ENCODE results near the gene NFKB1. TPM values are rescaled to one million over a fixed set of nuclear protein-coding genes. Genes with fewer than 3 reads are reported as not detected.

The NFKB1 gene
- polyA plus RNA-seq, 2 of the 4 experiments (the other 2 are of a cell fraction) = 15.2 to 18.3 TPM

DNA sequence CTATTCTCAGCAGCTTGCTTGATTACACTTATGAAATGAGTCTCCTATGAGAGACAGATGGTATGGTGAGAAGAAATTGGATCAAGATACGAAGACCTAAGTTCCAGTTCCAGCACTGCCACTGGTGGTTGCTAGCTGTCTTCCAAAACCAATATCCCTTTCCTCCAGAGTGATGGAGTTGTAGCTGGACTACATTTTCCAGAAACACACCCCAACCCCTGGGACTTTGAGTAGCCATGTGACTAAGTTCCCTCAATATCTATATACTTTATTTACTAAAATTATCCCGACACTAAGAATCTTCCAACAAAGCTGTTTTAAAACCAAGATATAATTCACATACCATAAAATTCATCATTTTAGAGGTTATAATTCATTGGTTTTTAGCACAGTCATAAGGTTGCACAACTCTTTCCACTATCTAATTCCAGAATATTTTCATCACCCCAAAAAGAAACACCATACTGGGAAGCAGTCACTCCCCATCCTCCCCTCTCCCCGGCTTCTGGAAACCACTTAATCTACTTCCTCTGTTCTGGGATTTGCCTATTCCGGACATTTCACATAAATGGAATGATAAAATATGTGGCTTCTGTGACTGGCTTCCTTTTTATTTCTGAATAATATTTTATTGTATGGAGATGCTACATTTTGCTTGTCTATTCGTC is 141.6 kb downstream of the NFKB1 start:
- DNase-seq (ENCODE audit: low read depth in 1 of 2, low spot score in 1 of 2) (no peak), ATAC-seq (no peak), FAIRE-seq (no peak)
- no peak overlapping the region for H3K27ac ChIP-seq
- no peak overlapping the region for H3K4me3 ChIP-seq
- WGBS (ENCODE audit: missing lambda C conversion rate) = 93% methylated on average over 5 of the region's 5 CpGs
- no peak for TF ChIP-seq MAZ (IDR thresholded peaks at IDR 0.05; ENCODE audit: borderline replicate concordance, low read depth, low read length)
- TF ChIP-seq HOXB13 (CRISPR knock-in tag; IDR thresholded peaks at IDR 0.05; ENCODE audit: low read depth) = no peak
- TF ChIP-seq, protein P1, sequence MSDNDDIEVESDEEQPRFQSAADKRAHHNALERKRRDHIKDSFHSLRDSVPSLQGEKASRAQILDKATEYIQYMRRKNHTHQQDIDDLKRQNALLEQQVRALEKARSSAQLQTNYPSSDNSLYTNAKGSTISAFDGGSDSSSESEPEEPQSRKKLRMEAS (IDR thresholded peaks at IDR 0.05) = no peak
- TF ChIP-seq ZSCAN20 (CRISPR knock-in tag; IDR thresholded peaks at IDR 0.05) = no peak
- no peak for TF ChIP-seq CHD2 (IDR thresholded peaks at IDR 0.05; ENCODE audit: low read length, partially characterized antibody)
- TF ChIP-seq NPAS2 (CRISPR knock-in tag; IDR thresholded peaks at IDR 0.05; ENCODE audit: borderline replicate concordance) = no peak
- TF ChIP-seq FOSL2 (IDR thresholded peaks at IDR 0.05) = no peak
- no peak for TF ChIP-seq FOSL2 (CRISPR knock-in tag; IDR thresholded peaks at IDR 0.05)
- no peak for TF ChIP-seq SREBF2 (IDR thresholded peaks at IDR 0.05)
- TF ChIP-seq KDM5A (IDR thresholded peaks at IDR 0.05) = no peak
- no peak for TF ChIP-seq RCOR1 (IDR thresholded peaks at IDR 0.05; ENCODE audit: low read depth, low read length)
- H3K4me2 ChIP-seq = no peak overlapping the region
- POLR2A ChIA-PET = no interaction called here
- CTCF ChIA-PET = no interaction called here
- no peaks in the 10 kb centered on the region for H3K9me3 ChIP-seq
- H3K4me1 ChIP-seq = 0 out of 3 replicates have a peak, but pooled peaks cover 2% of the 10 kb centered on the region

DNA sequence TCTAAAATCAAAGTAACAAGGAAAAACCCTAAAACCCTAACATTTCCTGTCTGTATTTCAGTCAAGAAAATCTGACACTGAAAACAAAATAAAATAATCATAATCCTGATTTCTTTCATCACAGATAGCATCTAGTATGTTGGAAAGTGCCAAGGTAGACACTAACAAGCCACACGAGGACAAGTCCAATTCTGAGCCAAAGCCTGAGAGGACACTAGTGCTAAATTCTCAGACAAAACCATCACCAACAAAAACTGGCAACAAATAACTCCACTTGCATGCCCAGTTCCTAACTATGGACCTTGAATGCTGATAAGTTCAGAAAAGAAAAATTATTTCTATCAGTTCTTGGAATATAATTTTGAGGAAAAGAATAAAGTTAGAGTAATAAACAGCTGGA is 146.0 kb downstream of the NFKB1 start:
- H3K4me1 ChIP-seq = no peaks in the 10 kb centered on the region
- H3K9me3 ChIP-seq = no peaks in the 10 kb centered on the region
- TF ChIP-seq GATA3 (IDR thresholded peaks at IDR 0.05; ENCODE audit: borderline replicate concordance) (no peak), HOXB5 (CRISPR knock-in tag; IDR thresholded peaks at IDR 0.05) (no peak), EHF (CRISPR knock-in tag; IDR thresholded peaks at IDR 0.05) (no peak), RFX5 (IDR thresholded peaks at IDR 0.05) (no peak), POLR2A (IDR thresholded peaks at IDR 0.05; ENCODE audit: low read length) (no peak), HOXB13 (CRISPR knock-in tag; IDR thresholded peaks at IDR 0.05; ENCODE audit: low read depth) (no peak), HOXA7 (CRISPR knock-in tag; IDR thresholded peaks at IDR 0.05) (no peak), CHD2 (IDR thresholded peaks at IDR 0.05; ENCODE audit: low read length, partially characterized antibody) (no peak), RCOR1 (IDR thresholded peaks at IDR 0.05; ENCODE audit: low read depth, low read length) (no peak)
- TF ChIP-seq, protein P2, sequence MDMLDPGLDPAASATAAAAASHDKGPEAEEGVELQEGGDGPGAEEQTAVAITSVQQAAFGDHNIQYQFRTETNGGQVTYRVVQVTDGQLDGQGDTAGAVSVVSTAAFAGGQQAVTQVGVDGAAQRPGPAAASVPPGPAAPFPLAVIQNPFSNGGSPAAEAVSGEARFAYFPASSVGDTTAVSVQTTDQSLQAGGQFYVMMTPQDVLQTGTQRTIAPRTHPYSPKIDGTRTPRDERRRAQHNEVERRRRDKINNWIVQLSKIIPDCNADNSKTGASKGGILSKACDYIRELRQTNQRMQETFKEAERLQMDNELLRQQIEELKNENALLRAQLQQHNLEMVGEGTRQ (IDR thresholded peaks at IDR 0.05) = no peak
- TF ChIP-seq, protein P1 (IDR thresholded peaks at IDR 0.05) = no peak
- TF ChIP-seq, protein P3, sequence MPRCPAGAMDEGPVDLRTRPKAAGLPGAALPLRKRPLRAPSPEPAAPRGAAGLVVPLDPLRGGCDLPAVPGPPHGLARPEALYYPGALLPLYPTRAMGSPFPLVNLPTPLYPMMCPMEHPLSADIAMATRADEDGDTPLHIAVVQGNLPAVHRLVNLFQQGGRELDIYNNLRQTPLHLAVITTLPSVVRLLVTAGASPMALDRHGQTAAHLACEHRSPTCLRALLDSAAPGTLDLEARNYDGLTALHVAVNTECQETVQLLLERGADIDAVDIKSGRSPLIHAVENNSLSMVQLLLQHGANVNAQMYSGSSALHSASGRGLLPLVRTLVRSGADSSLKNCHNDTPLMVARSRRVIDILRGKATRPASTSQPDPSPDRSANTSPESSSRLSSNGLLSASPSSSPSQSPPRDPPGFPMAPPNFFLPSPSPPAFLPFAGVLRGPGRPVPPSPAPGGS (IDR thresholded peaks at IDR 0.05) = no peak
- ATAC-seq (no peak), DNase-seq (ENCODE audit: low read depth in 1 of 2, low spot score in 1 of 2) (no peak), FAIRE-seq (no peak)
- no peak overlapping the region for H3K4me3 ChIP-seq
- 92% methylated on average over 1 of the region's 1 CpG for WGBS (ENCODE audit: missing lambda C conversion rate)
- no peak overlapping the region for H3K4me2 ChIP-seq
- no peak overlapping the region for H3K27ac ChIP-seq
- ChIA-PET POLR2A (no interaction called here), CTCF (no interaction called here)

DNA sequence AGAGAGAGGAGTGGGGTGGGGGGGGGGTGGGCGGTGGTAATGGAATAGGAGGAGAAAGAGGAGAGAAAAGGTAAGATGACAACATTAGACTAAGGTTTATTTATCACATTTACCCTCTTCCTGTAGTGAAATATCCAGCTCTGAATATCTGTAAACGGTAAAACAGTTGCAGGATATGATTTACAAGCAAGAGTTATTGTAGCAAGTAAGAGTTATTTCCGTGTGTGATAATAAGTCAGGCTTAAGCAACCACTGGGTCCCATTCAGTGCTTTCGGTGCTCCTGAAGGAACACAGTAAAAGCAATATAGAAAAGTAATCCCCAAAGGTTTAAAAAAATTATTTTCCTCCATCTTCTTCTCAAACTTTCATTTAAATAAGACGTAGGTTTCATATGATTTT is 156.0 kb downstream of the NFKB1 start:
- no peak overlapping the region for H3K27ac ChIP-seq
- 87% methylated on average over 4 of the region's 5 CpGs for WGBS (ENCODE audit: missing lambda C conversion rate)
- no peak for ATAC-seq
- H3K4me1 ChIP-seq = no peaks in the 10 kb centered on the region
- H3K4me2 ChIP-seq = no peak overlapping the region
- no peak overlapping the region for H3K4me3 ChIP-seq
- H3K9me3 ChIP-seq = no peaks in the 10 kb centered on the region
- CTCF ChIA-PET = no interaction called here
- no peak for TF ChIP-seq KDM5A (IDR thresholded peaks at IDR 0.05)
- FAIRE-seq = no peak
- DNase-seq (ENCODE audit: low read depth in 1 of 2, low spot score in 1 of 2) = no peak
- POLR2A ChIA-PET = no interaction called here

DNA sequence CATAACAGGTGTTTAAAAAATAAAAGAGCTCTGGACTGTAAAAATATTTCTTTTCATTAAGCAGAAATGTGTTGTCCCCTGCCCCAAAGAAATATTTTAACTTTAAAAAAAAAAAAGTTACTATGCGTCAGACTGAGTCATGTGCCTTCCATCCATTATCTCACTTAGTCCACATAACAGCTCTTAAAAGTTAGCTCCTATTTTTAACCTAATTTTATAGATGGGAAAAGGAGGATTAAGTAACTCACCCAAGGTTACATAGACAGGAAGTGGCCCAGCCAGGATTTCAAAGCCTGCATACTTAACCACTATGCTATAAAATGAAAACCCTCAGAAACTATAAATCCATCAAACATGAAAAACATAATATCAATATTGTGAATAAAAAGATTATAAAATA is 161.9 kb downstream of the NFKB1 start:
- CTCF ChIA-PET = no interaction called here
- no peak for FAIRE-seq
- whole genome bisulfite sequencing (ENCODE audit: missing lambda C conversion rate) = 95% methylated on average over 1 of the region's 1 CpG
- H3K4me1 ChIP-seq = no peaks in the 10 kb centered on the region
- H3K9me3 ChIP-seq = no peaks in the 10 kb centered on the region
- ATAC-seq = no peak
- no peak overlapping the region for H3K27ac ChIP-seq
- no peak for TF ChIP-seq CBX8 (IDR thresholded peaks at IDR 0.05)
- TF ChIP-seq ZC3H11A (IDR thresholded peaks at IDR 0.05) = no peak
- TF ChIP-seq FOSB (CRISPR knock-in tag; IDR thresholded peaks at IDR 0.05) = no peak
- no peak for TF ChIP-seq NFE2L2 (conservative IDR thresholded peaks at IDR 0.05; ENCODE audit: low read length)
- no peak for TF ChIP-seq NR3C1 (IDR thresholded peaks at IDR 0.05)
- TF ChIP-seq EHMT2 (IDR thresholded peaks at IDR 0.05; ENCODE audit: low read depth) = no peak
- TF ChIP-seq, protein P4, sequence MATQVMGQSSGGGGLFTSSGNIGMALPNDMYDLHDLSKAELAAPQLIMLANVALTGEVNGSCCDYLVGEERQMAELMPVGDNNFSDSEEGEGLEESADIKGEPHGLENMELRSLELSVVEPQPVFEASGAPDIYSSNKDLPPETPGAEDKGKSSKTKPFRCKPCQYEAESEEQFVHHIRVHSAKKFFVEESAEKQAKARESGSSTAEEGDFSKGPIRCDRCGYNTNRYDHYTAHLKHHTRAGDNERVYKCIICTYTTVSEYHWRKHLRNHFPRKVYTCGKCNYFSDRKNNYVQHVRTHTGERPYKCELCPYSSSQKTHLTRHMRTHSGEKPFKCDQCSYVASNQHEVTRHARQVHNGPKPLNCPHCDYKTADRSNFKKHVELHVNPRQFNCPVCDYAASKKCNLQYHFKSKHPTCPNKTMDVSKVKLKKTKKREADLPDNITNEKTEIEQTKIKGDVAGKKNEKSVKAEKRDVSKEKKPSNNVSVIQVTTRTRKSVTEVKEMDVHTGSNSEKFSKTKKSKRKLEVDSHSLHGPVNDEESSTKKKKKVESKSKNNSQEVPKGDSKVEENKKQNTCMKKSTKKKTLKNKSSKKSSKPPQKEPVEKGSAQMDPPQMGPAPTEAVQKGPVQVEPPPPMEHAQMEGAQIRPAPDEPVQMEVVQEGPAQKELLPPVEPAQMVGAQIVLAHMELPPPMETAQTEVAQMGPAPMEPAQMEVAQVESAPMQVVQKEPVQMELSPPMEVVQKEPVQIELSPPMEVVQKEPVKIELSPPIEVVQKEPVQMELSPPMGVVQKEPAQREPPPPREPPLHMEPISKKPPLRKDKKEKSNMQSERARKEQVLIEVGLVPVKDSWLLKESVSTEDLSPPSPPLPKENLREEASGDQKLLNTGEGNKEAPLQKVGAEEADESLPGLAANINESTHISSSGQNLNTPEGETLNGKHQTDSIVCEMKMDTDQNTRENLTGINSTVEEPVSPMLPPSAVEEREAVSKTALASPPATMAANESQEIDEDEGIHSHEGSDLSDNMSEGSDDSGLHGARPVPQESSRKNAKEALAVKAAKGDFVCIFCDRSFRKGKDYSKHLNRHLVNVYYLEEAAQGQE (IDR thresholded peaks at IDR 0.05) = no peak
- TF ChIP-seq ZSCAN20 (CRISPR knock-in tag; IDR thresholded peaks at IDR 0.05) = no peak
- TF ChIP-seq MYC (IDR thresholded peaks at IDR 0.05; ENCODE audit: borderline replicate concordance, low read length) = no peak
- H3K4me3 ChIP-seq = no peak overlapping the region
- POLR2A ChIA-PET = no interaction called here
- no peak overlapping the region for H3K4me2 ChIP-seq
- no peak for DNase-seq (ENCODE audit: low read depth in 1 of 2, low spot score in 1 of 2)

All from A549 (cell line).